COLO668 (cell line): ENCODE results near the gene KPNA4.
"Not testable (repeated sequence)": the region's sequence is repeated elsewhere in the genome, so short reads cannot be mapped to it uniquely, and the experiment has no call there.

Experiments
- DNase-seq: peaks from one replicate; lab custom pipeline; 2025; ENCODE audit not compliant: unreplicated experiment; lab: John Stamatoyannopoulos, UW

The KPNA4 gene

DNA sequence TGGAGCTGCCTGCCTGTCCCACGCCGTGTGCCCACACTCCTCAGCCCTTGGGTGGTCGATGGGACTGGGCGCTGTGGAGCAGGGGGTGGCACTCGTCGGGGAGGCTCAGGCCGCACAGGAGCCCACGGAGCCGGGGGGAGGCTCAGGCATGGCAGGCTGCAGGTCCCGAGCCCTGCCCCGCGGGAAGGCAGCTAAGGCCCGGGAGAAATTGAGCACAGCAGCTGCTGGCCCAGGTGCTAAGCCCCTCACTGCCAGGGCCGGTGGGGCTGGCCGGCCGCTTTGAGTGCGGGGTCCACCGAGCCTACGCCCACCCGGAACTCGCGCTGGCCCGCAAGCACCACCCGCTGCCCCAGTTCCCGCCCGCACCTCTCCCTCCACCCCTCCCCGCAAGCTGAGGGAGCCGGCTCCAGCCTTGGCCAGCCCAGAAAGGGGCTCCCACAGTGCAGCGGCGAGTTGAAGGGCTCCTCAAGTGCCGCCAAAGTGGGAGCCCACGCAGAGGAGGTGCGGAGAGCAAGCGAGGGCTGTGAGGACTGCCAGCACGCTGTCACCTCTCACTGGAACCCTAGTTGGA lies 8.7 kb upstream of the KPNA4 start:
- not testable (repeated sequence) for DNase-seq

DNA sequence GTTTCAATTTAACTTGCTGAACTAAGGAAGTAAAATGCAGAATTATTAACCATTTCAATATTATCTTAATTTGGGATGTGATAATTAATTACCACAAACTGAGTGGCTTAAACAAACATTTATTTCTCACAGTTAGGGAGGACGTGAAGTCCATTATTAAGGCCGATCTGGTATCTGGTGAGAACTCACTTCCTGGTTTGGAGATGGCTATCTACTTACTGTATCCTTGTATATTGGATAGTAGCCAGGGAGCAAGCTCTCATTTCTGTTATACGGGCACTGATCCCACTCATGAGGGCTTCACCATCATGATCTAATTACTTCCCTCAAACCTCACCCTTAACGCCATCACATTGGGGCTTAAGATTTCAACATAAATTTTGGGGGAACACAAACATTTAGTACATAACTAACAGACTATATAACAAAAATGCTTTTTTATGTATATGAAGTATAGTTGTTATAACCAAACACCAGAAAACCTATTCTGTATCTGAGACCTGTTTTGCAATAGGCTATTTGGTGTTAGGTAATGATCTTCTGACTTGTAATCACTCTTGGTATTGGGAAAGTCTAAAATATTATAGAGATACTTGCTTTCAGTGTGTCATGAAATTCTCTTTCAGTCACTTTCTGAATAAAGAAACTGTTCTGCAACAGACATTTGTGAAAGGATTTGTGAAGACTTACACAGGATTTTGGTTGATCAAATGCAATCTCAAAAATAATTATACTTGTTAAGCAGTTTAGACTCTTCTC lies 4.7 kb upstream of the KPNA4 start:
- no peak for DNase-seq

DNA sequence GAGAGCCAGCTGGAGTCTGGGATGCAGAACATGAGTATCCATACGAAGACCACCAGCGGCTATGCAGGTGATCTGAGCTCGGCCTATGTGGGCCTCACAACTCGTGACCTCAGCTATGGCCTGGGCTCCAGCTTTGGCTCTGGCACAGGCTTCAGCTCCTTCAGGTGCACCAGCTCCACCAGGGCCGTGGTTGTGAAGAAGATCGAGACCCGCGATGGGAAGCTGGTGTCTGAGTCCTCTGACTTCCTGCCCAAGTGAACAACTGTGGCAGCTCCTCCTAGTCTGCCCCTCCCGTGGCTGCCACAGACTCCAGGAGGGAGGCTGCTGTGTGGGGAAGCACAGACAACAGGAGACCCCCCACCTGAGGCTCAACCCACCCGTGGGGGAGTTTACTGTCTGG lies 3.6 kb upstream of the KPNA4 start:
- no peak for DNase-seq

DNA sequence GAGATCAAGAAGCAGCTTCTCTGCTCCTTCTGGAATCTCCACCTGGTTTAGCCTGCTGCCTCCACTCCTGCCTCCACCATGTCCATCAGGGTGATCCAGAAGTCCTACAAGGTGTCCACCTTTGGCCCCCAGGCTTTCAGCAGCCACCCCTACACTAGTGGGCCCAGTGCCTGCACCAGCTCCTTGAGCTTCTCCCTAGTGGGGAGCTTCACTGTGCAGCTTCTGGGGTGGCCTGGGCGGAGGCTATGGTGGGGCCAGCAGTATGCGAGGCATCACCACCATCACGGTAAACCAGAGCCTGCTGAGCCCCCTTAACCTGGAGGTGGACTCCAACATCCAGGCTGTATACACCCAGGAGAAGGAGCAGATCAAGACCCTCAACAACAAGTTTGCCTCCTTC lies 2.4 kb upstream of the KPNA4 start:
- no peak for DNase-seq

DNA sequence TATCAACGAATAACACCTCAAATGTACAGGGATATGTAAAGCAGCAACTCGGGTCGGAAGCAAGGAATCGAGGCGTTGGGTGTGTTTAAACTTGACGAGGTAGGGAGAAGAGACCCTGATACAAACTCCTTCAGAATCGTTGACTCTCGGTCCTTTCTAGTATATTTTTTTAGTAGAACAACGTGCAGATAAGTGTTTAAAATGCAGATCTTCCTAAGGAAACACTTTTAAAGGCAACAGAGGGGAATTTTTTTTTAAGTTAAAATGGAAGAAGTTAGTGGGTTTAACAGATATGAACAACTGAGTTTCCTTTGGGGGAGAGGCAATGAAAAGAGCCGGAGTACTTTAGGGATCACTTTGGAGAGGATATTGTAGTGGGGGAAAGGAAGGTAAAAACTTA lies 1.1 kb upstream of the KPNA4 start:
- DNase-seq, result no peak

DNA sequence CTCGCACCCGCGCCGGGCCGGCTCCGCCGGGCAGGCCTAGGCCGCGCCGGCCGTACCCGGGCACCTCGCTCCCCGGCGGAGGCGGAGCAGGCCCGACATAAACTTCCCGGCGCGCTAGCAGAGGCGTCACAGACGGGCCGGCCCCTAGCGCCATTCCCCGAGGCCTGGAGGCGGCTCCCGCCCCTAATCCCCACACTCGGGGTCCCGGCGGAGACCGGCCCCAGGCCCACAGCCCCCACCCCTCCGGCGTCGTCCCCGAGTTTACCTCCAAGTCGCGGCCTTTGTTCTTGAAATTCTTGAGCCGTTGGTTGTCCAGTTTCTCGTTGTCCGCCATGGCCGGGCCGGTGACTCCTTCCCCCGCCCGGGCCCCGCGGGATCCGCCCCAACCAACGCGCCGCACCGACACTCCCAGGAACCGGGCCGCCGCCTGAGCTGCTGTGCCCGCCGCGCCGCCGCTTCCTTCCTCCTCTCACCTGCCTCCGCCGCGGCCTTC lies 376 bp downstream of the KPNA4 start:
- DNase-seq, result peak; percentile 61

DNA sequence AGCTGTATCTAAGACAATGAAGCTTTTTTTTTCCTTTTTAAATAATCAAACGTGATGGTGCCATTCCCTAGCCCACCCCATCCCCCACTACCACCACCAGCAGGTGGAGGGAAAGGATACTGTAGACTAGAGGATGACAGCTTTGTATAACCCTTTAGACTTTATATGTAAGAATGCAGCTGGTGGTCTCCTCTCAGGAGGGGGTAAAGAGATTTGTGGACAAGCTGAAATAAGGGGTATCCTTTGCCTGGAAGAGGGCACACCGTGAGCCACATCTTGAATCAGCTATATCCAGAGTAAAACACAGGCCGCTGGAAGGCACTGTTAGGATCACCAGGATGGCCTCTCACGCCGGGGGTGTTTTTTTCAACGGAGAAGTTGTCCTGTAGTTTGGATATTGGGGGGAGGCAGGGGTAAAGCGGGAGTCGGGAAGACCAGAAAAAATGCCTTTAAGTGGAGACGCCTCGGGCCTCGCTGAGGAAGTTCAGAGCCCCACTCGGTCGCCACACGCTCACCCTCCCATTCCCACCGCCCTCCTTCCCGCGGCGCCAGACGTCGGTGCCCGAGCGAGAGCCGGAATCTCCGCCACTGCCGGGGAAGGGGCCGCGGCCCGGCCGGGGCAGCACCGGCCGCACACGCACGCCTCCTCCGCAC lies 986 bp downstream of the KPNA4 start:
- DNase-seq, result peak; percentile 23

DNA sequence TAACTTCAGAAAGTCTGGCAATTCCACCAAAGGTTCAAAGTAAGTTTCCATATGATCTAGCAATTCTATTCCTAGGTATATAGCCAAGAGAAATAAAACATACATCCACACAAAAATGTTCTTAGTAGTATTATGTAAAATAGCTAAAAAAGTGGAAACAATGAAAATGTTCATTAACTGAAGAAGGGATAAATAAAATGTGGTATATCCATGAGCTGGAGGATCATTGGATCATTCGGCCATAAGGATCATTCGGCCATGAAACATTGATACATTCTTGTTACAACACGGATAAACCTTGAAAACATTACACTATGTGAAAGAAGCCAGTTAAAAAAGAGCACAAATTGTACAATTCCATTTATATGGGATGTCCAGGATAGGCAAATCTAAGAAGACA lies 2.4 kb downstream of the KPNA4 start:
- DNase-seq, result no peak

DNA sequence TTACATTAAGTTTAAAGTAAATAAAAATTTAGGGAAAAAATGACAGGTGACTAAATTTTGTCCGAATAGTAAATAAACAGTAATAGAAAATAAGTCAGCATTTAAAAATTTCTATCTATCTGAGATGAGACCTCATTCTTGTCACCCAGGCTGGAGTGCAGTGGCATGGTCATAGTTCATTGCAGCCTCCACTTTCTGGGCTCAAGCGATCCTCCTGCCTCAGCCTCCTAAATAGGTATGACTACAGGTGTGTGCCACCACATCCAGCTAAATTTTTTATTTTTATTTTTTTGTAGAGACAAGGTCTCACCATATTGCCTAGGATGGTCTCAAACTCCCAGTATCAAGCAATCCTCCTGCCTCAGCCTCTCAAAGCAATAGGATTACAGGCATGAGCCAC lies 7.8 kb downstream of the KPNA4 start:
- DNase-seq, result no peak

DNA sequence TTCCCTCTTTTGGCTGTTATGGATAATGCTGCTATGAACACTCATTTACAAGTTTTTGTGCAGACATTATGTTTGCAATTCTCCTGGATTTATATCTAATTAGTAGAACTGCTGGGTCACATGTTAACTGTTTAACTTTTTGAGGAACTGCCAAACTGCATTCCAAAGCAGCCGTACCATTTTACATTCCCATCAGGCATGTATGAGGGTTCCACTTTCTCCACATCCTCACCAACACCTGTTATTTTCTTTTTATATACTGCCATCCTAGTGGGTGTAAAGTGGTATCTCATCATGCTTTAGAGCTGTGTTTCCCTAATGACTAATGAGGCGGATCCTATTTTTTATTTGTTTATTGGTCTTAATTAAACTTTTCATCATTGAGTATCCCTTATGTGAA lies 9.2 kb downstream of the KPNA4 start:
- DNase-seq, result no peak

DNA sequence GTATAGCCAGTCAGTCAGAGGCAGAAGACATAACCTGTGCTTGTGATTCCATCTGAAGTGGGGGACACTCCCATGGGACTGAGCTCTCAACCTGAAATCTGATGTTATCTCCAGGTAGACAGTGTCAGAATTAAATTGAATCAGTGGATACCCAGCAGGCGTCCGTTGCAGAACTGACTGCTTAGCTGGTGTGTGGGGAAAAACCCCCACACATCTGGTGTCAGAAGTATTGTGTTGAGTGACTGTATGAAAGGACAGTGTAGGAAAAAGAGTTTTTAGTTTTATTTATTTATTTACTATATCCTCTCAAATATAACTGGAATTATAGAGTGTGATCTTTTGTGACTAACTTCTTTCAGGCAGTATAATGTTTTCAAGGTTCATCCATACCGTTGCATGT lies 10.4 kb downstream of the KPNA4 start:
- DNase-seq, result no peak

DNA sequence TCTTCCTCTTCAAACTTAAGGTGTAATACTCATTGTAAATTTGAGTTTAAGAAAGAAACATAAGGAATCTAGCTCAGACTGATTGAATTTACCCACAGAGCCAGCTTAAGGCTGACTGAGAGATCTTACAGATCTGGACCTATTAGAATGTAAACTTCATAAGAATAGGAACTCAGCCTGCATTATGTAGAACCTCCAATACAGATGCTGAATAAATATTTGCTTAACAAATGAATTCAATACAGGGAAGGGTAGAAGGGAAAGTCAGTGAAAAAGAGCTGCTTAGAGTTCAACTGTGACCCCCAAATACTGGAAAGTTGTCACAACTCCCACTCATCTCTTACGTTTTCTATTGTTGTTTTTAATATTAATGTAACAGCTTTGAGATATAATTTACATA lies 11.5 kb downstream of the KPNA4 start:
- no peak for DNase-seq

DNA sequence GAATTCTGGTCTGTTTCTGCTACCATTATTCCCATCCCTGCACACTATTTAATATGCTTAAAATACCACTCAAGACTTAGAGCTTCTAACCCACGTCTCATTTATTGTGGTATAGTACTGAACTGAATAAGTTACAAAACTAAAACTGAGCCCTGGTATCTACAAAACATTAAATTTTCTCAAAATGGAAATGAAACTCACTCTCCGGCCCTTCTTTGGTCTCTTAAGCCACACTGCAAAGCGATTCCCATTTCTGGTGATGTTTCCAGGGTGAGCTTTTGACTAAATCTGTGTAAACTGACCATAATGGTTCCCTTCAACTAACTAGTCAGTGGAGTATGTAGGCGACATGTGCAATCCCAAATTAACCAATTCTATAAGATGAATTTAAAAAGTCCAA lies 18.6 kb downstream of the KPNA4 start:
- DNase-seq, result no peak

DNA sequence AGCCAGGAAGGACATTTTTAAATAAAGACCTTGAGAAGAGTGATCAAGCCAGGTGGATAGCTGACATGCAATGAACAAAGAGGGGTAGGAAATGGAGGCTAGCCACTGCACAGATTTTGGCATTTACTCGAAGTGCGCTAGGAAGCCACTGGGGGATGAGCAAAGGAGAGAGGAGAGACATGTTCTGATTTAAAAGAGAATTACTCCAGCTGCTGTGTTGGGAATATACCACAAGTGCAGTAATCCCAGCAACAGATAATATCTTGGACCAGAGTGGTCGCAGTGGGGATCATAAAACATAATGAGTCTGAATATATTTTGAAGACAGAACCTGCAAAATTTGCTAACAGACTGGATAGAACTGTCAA lies 19.9 kb downstream of the KPNA4 start:
- no peak for DNase-seq

DNA sequence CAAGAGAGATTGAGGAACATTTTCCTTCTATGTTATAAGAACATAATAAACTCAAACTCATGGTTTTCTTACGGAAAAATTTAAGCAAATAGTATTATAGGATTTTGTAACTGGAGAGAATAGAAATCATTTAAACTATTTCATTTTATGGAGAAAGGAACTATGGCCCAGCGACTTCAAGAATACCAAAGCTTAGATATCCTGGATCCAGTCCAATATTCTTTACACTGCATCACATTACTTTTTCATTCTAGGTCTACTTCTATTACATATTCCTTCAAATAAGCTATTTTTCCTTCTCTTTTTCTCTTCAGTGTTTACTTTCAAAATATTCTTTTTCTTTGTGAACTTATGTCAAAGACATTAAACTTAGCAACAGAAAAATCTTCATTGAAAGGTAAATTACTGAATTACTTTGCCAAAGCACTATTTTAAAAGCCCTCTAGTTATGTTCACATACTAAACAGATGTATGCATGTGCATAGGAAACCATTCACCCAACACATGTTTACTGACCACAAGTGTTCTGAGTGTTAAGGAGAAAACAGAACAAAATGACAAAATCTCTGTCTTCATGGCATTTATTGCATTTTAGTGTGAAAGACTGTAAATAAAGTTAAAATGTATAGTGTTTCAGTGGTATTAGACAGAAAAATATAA lies 20.4 kb downstream of the KPNA4 start:
- DNase-seq, result no peak

DNA sequence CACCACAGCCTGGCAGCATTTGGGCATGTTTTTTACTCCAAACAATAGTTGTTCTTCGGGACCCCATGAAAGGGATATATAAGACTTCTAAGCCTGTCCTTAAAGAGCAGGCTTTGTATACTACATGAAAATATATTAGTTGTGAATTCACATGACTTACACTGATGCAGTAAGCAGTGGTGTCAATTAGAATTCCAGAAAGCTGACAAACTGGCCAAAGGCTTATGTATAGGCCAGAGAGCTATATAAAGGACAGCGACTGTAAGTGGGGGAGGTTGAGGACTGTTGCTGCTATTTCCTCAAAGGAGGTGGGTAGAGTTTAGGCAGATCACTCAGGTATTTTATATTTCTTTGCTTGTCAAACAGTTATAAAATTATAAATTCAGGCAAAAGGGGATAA lies 24.8 kb downstream of the KPNA4 start:
- DNase-seq, result no peak

DNA sequence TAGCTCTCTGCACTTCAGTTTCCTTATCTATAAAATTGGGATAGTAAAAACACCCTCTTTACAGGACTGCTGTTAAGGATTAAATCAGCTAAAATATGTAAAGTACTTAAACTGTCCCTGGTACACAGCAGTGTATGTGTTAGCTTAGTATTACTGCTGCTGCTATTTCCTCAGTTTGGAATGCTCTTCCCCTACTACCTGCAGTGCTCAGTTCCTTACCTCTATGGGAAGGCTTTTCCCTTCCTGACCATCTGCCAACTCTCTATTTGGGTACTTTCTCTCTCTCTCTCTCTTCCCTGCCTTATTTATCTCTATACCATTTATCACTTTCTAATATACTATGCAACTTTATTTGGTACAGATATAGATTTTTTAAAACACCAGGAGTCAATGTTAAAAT lies 26.5 kb downstream of the KPNA4 start:
- DNase-seq, result no peak

DNA sequence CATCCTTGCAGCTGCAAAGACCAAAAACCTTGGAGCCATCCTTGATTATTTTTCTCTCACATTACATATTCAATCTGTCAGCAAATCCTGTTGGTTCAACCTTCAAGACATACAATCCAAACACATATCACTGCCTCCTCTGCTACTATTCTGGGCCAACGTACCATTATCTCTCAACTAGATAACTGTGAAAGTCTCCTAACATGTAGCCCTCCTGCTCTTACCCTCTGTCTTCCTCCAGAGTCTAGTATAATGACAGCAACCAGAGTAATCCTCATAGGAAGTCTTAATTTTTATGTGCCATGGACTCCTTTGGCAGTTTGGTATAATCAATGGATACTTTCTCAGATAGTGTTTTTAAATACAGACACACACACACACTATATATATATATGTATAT lies 27.6 kb downstream of the KPNA4 start:
- DNase-seq, result no peak

DNA sequence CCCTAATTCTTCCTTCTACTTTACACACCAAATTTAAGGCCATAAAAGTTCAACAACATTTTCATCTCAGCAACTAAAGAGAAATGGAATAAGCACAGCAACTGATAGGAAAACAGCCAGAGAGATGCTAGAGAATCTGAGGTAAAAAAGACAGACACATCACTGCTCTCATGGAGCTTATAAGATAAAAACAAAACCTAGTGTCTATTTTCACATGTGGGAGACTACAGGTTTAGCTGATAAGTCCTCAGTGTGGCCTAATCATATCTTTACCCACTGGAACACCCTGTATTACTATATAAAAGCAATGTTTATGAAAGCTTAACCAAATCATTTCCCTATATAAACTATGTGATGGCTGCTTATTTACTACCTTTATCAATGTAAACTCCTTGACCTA lies 33.0 kb downstream of the KPNA4 start:
- DNase-seq, result no peak

DNA sequence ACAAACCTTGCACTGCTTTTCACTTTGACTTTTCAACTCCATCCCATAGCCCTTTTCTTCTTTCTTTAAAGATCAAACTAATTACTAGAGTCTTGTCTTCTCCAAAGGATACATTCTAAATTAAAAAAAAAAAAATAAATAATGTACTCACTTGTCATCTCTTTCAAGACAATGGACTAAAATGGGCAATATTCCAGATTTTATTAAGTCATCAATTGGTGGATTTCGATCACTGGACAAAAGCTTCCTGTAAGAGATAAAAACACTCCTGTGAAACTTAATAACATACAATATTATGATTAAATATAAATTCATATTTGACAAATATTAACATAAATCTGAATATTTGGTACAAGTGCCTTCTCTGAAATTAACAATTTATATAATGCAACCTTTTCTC lies 34.1 kb downstream of the KPNA4 start:
- DNase-seq, result no peak

DNA sequence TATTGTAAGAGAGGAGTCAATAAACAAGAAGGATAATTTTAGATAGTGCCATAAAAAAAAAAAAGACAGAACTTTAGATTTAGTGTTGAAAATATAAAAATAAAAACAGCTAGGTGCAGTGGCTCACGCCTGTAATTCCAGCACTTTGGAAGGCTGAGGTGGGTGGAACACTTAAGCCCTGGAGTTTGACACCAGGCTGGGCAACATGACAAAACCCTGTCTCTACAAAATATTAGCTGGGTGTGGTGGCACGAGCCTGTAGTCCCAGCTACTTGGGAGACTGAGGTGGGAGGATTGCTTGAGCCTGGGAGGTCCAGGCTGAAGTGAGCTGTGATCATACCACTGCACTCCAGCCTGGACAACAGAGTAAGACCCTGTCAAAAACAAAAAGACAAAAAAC lies 49.0 kb downstream of the KPNA4 start:
- DNase-seq, result not testable (repeated sequence)

DNA sequence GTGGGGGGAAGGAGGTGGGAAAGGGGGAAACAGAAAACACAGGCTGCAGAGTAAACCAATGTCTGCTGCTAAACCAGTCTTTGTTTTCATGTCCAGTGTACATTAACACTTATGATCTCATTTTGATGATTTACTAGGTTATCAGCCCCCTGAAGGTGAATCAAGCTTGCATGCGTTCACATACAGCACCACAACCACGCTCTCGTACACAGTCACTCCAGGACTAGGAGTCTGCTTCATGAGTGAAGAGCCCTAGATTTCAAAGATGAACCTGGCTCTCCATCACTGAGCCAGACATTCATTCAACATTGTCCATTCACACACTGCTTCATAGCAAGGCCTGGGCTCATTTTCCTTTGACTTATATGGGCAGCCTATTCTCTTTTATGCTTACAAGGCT lies 64.0 kb downstream of the KPNA4 start:
- DNase-seq, result no peak
